Lower leg skin (tissue), 4 donors: Measurements from ENCODE around the gene SETD4. TPM values are rescaled to one million over a fixed set of nuclear protein-coding genes. Genes with fewer than 3 reads are reported as not detected.

ENCODE experiments used
- DNase-seq, 2 donors: peaks; one replicate each; pipeline ENCODE4 v3.0.0-alpha.2; 2019; ENCODE audit warnings: low spot score in 2 of 2
- H3K4me3 ChIP-seq: fragments of 200-600 bp; sonication (generic); 2 replicates; pipeline ENCODE4 v1.5.1; 2017; ENCODE audit warnings: mild to moderate bottlenecking, low read depth; ENCODE audit not compliant: poor library complexity, severe bottlenecking
- POLR2A ChIP-seq, 2 donors: fragments of 450-650 bp; IDR thresholded peaks; one replicate each; pipeline ENCODE4 v1.6.1; 2016 to 2017; ENCODE audit warnings: antibody characterized with exemption in 2 of 2, mild to moderate bottlenecking in 1 of 2, moderate library complexity in 1 of 2
- WGBS, 2 donors: methylation state at CpG; one replicate each; pipeline ENCODE4 v1.1.5; 2018; 5-methylcytosine and 5-hydroxymethylcytosine counted together
- intact Hi-C: fragments of 100-400 bp; cut with DNase I; formaldehyde crosslinking; loops from one replicate; pipeline ENCODE4 v1.15.0; 2023; ENCODE audit warnings: low total_unique reads
- total RNA-seq, 4 donors: library from RNA; depleted of rRNA; stranded (reverse); fragments of >200 nt; gene quantifications; one replicate each; pipeline ENCODE4 v1.1.0, GENCODE V29; 2016
- TF ChIP-seq, protein P1 (sequence below), 3 donors: fragments of 450-650 bp; IDR thresholded peaks; one replicate each; pipeline ENCODE4 v1.5.1; 2016; ENCODE audit warnings: antibody characterized with exemption in 3 of 3, mild to moderate bottlenecking in 3 of 3, moderate library complexity in 2 of 3

SETD4 gene
- total RNA-seq, 4 donors from 2014 or later = 21.1 to 41.6 (median 30.1) TPM

DNA sequence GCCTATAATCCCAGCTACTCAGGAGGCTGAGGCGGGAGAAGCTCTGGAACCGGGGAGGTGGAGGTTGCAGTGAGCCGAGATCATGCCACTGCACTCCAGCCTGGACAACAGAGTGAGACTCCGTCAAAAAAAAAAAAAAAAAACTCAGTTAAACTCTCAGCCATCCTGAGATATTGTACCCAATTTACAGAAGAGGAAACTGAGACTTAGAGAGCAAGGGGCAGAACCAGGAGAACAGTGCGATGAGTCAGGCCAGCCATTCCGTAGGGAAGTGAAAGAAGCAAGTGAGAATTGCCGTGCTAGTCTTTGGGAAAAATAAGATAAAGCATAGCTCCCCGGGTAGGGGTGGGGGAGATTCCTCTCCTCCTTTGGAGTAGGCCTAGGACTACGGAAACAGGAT is 69.7 kb downstream of the SETD4 start:
- intact Hi-C loops = no loop called here
- 95% methylated on average over 9 of the region's 9 CpGs for WGBS, 2 donors
- no peak overlapping the region for H3K4me3 ChIP-seq
- peak in 1 of 2 donors; percentile 21 for DNase-seq
- TF ChIP-seq, protein P1, sequence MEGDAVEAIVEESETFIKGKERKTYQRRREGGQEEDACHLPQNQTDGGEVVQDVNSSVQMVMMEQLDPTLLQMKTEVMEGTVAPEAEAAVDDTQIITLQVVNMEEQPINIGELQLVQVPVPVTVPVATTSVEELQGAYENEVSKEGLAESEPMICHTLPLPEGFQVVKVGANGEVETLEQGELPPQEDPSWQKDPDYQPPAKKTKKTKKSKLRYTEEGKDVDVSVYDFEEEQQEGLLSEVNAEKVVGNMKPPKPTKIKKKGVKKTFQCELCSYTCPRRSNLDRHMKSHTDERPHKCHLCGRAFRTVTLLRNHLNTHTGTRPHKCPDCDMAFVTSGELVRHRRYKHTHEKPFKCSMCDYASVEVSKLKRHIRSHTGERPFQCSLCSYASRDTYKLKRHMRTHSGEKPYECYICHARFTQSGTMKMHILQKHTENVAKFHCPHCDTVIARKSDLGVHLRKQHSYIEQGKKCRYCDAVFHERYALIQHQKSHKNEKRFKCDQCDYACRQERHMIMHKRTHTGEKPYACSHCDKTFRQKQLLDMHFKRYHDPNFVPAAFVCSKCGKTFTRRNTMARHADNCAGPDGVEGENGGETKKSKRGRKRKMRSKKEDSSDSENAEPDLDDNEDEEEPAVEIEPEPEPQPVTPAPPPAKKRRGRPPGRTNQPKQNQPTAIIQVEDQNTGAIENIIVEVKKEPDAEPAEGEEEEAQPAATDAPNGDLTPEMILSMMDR (IDR thresholded peaks at IDR 0.05) = no peak
- no peak for TF ChIP-seq POLR2A (IDR thresholded peaks at IDR 0.05)

DNA sequence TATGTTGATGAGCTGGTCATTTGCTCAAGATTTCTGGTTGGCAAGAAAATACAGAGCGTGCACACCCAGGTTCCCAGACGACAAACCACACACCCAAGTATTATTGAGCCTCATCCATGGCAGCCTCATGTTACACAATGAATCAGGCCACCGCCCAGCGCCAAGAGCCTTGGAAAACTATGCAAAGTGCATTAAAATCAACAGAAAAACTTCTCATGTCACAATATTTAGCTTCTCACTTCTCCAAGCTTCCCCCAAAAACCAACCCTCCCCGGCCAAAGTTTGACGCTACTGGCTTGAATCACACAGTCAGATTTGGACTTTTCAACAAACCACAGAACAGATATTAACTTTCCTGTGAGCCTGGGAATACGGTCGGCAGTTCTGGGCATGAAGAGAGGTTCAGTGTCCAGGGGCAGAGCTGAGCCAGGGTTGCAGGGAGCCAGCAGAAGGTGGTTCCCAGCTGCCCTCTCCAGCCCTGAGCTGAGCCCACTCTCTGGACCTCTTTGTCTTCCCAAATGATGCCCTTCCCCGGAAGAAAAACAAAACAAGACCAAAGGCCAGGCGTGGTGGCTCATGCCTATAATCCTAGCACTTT is 71.1 kb downstream of the SETD4 start:
- WGBS, 2 donors = 38 to 59% methylated on average over 10 of the region's 10 CpGs
- no peak overlapping the region for H3K4me3 ChIP-seq
- TF ChIP-seq POLR2A (IDR thresholded peaks at IDR 0.05) = no peak
- TF ChIP-seq, protein P1 (IDR thresholded peaks at IDR 0.05) = no peak
- peak; percentile 57 to 91 for DNase-seq
- intact Hi-C loops = no loop called here

GRCh38 chr21:35988416-35989137 is 71.7 kb downstream of the SETD4 start:
- H3K4me3 ChIP-seq = no peak overlapping the region
- peak in 1 of 2 donors; percentile 64 for DNase-seq
- WGBS, 2 donors = 43 to 48% methylated on average over 6 of the region's 6 CpGs
- no peak for TF ChIP-seq POLR2A (IDR thresholded peaks at IDR 0.05)
- TF ChIP-seq, protein P1 (IDR thresholded peaks at IDR 0.05) = no peak
- intact Hi-C loops = no loop called here

- no peak overlapping the region for H3K4me3 ChIP-seq
- intact Hi-C loops = no loop called here
- WGBS, 2 donors = 78% methylated on average over 5 of the region's 5 CpGs
- peak in 1 of 2 donors; percentile 6 for DNase-seq
- no peak for TF ChIP-seq POLR2A (IDR thresholded peaks at IDR 0.05)
- TF ChIP-seq, protein P1 (IDR thresholded peaks at IDR 0.05) = no peak
Observed at GRCh38 chr21:35987475-35987874, 72.9 kb downstream of the SETD4 start.

- intact Hi-C loops = no loop called here
- H3K4me3 ChIP-seq = no peak overlapping the region
- WGBS, 2 donors = 52 to 62% methylated on average over 11 of the region's 11 CpGs
- TF ChIP-seq POLR2A (IDR thresholded peaks at IDR 0.05) = no peak
- TF ChIP-seq, protein P1 (IDR thresholded peaks at IDR 0.05) = no peak
- DNase-seq = no peak
Observed at GRCh38 chr21:35984654-35985361, 75.5 kb downstream of the SETD4 start.

Other genes starting within 250 kb of the SETD4 start
- gene CBR1, start 9.5 kb upstream of the SETD4 start, total RNA-seq = 100 to 1,000 TPM; 312 to 945 (median 473) TPM
- gene CBR3, start 74.6 kb upstream of the SETD4 start, total RNA-seq = 10 to 100 TPM; 21.3 to 45.9 (median 37.9) TPM
- 10 to 100 TPM; 20.0 to 47.3 (median 33.5) TPM for gene DOP1B, start 96.3 kb upstream of the SETD4 start, total RNA-seq